GM18526 (cell line): ENCODE data around the gene FOXP1.

ENCODE experiments used
- POLR2A ChIP-seq: IDR thresholded peaks from 3 replicates; pipeline ENCODE4 v1.6.1; 2011; ENCODE audit not compliant: insufficient read length; ENCODE audit errors: extremely low read depth

FOXP1 gene

DNA sequence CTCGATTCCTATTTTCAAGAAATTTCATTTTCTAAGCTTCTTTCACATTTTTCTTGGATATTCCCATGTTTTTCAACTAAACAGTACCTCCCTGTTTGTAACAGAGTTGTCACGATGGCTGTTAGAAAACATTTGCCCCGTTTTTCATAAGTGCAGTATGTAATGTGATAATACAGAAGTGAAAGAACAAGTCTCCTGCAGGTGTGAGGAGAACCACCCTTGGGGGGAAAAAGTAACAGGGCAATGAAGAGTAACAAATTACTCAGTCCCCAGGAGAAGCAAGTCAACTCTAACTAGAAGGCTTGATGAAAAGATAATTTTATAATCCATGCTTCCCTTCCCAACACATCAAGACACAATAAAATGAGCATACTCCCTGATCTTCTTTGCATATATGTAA, 493.3 kb downstream of the FOXP1 start:
- no peak for TF ChIP-seq POLR2A

DNA sequence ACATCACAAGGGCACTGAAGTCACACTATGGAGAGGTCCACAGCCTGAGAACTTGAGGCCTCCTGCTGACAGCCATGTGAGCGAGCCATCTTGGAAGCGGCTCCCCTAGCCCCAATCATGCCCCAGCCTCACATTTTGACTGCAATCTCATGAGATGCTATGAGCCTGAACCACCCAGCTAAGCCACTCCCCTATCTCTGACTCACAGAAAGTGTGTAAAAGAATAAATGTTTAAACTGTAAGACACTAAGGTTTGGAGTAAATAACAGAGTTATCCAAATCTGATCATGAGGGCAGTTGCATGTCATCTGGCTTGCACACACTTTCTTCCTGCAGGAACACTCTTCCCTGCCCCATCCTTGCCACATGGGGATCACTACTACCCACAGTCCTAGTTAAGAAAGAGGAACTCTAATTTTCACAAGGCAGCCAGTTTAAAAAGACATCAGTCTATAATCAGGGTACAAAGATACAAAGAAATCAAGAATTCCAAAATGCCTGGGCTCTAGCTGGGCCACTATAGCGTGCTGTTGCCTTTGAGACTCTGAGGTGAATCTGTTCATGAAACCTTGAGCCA, 494.2 kb downstream of the FOXP1 start:
- TF ChIP-seq POLR2A = no peak

DNA sequence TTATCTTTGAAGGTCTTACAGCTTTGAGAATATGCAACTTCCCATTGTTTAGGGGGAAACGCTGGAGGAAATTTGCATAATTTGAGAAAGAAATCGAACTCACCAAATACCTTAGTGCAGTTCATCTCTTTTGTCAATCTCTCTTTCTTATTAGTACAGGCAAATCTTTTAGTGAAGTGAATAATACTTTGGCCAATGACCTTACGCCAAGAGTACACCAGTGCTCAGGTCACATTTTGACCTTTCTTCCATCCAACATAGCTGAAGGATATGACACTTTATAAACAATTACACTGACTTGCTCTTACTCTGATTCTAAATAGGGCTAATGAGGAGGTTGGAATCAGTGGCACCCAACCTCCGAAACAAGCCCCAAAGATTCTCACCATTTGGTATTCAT, 494.8 kb downstream of the FOXP1 start:
- no peak for TF ChIP-seq POLR2A

DNA sequence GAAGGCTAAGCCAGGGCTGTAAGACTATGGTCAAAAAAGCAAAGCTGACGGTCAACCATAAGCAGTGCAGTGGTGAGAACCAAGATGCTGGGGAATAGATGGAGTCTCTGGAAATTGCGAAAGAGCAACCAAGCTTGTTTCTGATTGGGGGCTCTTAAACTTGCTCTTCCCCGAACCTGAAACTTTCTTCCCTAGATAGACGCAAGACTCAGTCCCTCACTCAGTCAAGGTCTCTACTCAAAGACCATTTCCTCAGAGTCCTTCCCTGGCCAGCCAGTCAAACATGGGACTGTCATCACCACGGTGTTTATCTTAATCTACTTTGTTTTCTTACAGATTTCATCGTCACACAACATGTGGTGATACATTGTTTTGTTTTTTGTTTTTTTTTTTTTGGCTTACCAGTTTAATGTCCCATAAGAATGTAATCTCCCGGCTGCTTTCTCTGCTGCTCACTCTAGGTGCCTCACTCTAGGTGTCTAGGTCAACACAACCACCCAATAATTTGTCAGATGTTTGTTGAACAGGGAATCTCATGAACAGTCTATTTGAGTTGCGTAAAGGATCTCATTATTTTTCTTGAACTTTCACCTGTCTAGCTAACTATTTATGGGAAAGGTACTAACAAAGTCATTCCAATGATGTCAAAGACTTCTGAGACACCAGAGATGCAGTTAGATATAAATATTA, 495.4 kb downstream of the FOXP1 start:
- no peak for TF ChIP-seq POLR2A

DNA sequence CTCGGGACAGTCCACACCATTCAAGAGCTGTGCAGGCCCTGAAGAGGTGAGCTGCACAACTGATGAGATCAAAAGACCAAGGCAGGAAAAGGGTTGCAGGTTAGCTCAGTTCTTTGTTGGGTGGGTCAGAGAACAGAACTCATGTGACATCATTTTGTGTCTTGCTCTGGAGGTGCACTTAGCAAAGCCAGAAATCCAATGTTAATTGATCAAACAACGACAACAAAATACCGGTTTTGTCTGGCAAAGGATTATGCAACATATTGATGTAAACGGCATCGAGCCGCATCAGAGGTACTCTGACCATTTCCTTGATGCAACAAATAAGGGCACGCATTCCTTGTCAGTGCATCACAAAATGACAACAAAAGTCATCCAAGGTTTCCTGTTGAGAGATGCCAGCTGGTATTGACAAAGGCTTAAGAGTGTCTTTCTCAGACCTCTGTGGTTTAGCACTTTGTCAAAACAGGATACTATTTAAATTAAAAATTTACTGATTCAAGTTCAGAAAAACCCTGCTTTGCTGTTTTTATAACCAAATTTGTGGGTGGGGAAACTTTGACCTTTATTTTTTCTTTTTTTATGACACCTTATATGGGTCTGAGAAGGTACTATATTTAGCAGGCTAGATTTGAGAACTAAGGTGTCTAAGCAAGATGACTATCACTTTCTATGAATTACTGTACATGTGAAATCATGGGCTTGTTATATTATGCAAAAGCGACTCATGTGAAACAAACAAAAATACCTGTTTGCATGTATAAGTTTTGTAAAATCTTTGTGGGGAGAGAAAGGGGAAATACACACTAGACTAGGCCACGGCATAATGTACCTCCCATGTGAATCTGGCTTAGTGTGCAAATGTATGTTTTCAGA, 496.1 kb downstream of the FOXP1 start:
- TF ChIP-seq POLR2A = no peak

DNA sequence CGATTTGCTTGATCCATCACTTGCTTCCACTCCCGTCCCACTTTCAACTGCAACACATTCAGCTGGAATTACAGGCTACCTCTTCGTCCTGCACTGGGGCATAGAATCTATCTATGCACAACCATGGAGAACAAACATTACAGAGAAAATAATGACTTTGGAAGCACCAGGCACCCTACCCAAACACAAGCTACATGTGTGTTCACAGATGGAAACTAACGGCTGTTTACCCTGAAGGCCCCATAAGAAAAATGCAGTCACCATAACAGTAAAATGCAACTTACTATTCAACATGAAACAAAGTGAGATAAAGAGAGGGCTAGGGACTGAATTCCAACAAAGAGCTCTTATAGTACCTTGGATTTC, 496.8 kb downstream of the FOXP1 start:
- TF ChIP-seq POLR2A = no peak

DNA sequence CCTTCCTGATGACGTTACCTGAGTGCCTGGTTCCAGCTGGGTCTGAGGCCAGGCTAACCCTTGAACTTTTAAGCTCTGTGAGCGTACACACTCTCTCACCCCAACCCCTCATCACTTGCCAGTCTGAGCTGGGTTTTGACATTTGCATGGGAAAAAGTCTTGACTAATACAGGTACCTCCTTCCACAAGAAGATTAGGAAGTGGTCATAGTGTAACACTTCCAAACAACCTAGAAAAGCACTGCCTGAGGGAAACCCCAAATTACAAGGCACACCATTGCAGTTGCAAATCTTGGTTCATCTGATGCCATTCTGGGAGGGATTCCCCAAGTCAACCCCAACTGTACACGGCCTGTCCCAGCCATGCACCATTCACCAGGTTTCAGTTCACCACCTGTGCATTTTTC, 499.8 kb downstream of the FOXP1 start:
- no peak for TF ChIP-seq POLR2A

DNA sequence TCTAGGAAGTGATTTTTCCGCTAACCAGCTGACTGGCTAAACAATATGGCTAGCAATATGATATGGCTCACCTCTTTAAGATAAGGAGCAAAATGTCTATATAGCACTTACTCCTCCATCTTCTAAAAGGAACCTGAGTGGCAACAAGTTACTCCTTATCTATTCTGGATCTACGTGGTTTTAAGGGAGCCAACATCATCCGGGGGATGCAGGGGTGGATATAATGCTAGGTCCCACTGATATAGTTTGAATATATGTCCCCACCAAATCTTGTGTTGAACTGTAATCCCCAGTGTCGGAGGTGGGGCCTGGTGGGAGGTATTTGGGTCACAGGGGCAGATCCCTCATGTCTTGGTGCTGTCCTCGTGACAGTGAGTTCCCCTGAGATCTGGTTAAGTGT, 500.7 kb downstream of the FOXP1 start:
- no peak for TF ChIP-seq POLR2A

DNA sequence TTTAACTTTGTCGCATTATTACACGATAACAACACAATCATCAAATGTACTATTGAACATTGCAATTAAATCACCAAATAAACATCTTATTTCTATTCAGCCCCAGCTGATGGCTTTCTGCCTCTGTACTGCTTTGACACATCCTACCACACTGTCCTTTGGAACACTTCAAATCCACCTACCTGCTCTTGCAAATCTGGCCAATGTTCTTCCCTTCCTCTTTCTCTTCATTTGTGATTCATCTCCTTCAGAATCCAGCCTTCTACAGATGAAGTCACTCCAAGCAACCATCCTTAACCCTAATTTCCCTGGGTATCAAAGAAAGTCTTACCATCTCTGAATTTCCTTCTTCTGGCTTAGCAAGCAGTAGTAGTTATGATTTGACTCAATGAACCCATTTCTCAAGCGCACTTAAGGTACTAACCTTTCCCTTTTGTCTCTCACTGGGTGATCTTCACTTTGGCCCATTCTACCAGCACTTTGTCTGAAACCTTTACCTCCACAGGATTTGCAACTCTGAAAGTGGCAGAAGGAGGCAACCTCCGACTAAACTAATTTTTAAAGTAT, 502.9 kb downstream of the FOXP1 start:
- no peak for TF ChIP-seq POLR2A

DNA sequence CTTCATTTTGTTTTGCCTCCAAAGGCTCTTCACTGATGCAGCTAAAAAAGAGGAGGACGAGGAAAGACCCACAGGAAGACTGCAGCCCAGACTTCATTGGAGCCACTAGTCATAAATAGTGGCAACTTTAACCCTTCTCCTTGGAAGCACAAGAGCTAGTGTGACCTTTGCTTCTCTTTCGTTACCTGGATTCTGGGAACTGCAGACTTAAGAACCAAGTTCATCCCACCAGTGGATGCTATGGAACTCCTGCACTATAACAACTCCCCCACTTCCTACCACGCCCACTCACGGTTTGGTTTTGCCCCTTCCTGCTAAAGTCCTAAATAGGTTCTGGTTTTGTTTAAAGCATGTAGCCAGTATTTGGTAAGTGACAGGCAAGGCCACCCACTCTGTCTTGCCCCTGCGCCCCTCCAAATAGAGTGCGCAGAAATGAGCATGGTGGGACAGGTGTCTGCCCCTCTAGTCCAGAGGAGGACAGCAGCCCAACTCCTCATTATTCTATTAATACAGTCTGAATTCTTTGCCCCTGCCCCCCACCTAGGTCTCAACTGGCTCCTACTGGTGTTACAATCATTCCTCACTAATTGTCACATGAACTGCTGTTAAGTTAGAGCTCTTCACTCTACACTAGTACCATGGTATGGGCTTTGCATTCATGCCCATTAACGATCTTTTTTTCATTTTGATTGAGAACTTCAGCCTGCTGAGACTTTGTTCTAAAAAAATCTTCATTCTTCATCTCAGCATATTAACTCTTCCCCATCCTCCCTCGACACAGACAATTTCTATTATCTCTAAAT, 504.6 kb downstream of the FOXP1 start:
- no peak for TF ChIP-seq POLR2A

DNA sequence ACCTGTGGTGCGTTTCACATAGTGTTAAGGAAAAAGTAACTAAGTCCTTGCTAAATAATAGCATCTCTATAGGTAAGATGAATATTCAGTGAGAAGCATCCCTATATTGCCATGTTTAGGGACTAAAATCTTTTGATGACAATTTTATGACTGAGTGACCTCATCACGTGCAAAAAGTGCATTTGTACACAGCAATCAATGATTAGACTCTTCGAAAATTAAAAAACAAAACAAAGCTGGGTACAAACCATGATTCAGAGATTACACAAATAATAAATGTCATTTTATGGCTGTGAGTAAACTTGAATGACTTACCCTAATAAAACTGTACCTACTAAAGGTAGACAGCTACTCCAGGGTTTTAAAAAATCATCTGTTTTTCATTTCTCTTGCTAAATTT, 505.3 kb downstream of the FOXP1 start:
- no peak for TF ChIP-seq POLR2A

DNA sequence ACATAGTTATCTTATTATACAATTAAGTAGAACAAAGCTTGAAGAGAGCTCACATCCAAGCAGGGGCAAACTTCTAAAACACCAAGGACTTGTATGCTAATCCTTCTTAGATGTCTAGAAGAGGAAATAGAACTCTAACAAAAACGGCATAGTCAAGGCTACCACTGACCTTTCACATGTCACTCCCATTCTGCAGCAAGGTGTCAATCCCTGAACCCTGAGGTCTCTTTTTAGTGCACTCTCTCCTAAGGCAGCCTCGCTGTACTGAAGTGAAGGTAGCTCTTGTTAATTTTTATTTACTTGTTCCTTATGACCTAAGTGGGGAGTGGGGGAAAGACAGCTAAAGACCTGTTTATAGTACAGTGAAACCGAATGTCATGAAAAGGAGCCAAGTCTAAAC, 506.5 kb downstream of the FOXP1 start:
- no peak for TF ChIP-seq POLR2A

DNA sequence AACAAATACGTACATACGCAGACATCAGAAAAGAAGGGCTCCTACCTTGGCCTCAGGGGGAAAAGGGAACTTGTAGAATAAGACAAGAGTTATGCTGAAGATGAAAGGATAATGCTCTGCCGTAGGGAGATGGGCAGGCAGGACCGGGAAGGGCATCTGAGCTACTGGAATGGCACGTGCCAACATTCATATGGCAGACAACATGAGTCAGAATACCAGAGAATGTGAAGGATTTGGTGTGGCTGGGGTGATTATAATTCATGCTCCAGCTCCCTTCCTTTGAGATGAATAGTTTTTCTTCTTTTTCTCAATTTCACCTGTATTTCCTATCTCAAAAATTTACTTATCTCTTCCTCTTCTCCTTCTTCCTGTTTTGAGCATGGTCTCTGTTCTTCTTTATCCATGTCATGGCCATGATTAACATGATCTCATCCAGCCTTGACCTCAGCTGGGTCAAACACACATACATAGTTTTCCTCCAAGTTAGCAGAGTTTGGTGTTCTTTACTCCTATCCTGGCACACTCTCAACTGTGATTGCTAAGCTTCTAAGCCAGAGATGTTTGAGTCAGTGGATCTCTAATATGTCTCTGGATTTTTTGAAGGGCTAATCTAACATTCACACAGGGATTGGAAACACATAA, 507.0 kb downstream of the FOXP1 start:
- TF ChIP-seq POLR2A = no peak

DNA sequence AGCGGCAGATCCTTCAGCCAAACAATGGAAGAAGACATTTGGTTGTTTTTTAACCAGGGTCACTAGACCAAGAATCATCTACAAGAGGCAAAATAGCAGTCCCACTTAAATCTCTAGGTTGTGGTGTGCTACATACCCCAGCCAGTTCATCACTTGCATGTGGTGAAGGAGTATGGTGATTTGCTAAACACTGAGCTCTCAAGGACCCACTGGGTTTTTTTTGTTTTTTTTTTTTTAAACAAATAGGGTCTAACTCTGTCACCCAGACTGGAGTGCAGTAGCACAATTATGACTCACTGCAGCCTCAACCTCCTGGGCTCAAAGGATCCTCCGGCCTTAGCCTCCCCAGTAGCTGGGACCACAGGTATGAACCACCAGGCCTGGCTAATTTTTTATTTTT, 508.0 kb downstream of the FOXP1 start:
- no peak for TF ChIP-seq POLR2A

DNA sequence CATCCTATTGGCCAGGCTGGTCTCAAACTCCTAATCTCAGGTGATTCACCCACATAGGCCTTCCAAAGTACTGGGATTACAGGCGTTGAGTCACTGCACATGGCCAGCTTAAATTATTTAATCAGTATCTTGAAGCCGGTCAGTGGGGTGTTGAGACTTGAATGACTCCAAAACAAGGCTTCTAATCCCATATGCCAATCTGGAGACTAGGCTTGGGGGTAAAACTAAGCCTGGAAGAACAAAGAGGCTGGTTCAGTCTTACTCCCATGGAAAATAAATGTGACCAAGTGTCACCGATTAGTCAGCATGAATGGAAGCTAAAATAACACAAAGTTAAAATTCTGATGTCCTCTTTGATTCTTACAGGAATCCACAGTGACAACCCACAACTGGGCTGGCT, 509.1 kb downstream of the FOXP1 start:
- TF ChIP-seq POLR2A = no peak
